Neural cell (in vitro differentiated cells): ENCODE measurements around the gene PARVG.

Experiments used
- CTCF ChIP-seq: fragments of 450-650 bp; IDR thresholded peaks from 2 replicates; pipeline ENCODE4 v1.5.1; 2014; ENCODE audit warnings: antibody characterized with exemption, mild to moderate bottlenecking, moderate library complexity; ENCODE audit not compliant: poor library complexity, severe bottlenecking
- EP300 ChIP-seq: fragments of 450-650 bp; conservative IDR thresholded peaks from 2 replicates; pipeline ENCODE4 v1.6.1; 2014; ENCODE audit warnings: antibody characterized with exemption, mild to moderate bottlenecking, moderate library complexity; ENCODE audit not compliant: poor library complexity, severe bottlenecking
- EZH2 ChIP-seq: fragments of 200-600, 300-800 bp; shearing (Covaris generic), sonication (generic); IDR thresholded peaks from 2 replicates; pipeline ENCODE4 v1.6.1; 2014; ENCODE audit warnings: antibody characterized with exemption, low read length, borderline replicate concordance, mild to moderate bottlenecking; ENCODE audit not compliant: insufficient read depth, poor library complexity, severe bottlenecking
- MXI1 ChIP-seq: fragments of 450-650 bp; conservative IDR thresholded peaks from 2 replicates; pipeline ENCODE4 v1.6.1; 2014; ENCODE audit warnings: antibody characterized with exemption, mild to moderate bottlenecking; ENCODE audit not compliant: poor library complexity, severe bottlenecking
- TF ChIP-seq, protein P1 (sequence below): IDR thresholded peaks from 2 replicates; pipeline ENCODE4 v1.6.1; 2012; ENCODE audit warnings: borderline replicate concordance

GRCh38 chr22:44193535-44193891, 12.8 kb downstream of the PARVG start:
- TF ChIP-seq CTCF (no peak), EZH2 (no peak), MXI1 (no peak), EP300 (no peak)
- TF ChIP-seq, protein P1, sequence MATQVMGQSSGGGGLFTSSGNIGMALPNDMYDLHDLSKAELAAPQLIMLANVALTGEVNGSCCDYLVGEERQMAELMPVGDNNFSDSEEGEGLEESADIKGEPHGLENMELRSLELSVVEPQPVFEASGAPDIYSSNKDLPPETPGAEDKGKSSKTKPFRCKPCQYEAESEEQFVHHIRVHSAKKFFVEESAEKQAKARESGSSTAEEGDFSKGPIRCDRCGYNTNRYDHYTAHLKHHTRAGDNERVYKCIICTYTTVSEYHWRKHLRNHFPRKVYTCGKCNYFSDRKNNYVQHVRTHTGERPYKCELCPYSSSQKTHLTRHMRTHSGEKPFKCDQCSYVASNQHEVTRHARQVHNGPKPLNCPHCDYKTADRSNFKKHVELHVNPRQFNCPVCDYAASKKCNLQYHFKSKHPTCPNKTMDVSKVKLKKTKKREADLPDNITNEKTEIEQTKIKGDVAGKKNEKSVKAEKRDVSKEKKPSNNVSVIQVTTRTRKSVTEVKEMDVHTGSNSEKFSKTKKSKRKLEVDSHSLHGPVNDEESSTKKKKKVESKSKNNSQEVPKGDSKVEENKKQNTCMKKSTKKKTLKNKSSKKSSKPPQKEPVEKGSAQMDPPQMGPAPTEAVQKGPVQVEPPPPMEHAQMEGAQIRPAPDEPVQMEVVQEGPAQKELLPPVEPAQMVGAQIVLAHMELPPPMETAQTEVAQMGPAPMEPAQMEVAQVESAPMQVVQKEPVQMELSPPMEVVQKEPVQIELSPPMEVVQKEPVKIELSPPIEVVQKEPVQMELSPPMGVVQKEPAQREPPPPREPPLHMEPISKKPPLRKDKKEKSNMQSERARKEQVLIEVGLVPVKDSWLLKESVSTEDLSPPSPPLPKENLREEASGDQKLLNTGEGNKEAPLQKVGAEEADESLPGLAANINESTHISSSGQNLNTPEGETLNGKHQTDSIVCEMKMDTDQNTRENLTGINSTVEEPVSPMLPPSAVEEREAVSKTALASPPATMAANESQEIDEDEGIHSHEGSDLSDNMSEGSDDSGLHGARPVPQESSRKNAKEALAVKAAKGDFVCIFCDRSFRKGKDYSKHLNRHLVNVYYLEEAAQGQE, result no peak
